ENCODE data around the gene DAG1. TPM values are rescaled to one million over a fixed set of nuclear protein-coding genes. Genes with fewer than 3 reads are reported as not detected.

The DAG1 gene
- total RNA-seq, 2 experiments from 2014 or later, result 10.9 to 14.9 TPM

GRCh38 chr3:49489247-49489646, 19.2 kb downstream of the DAG1 start:
- ChIA-PET POLR2A (interaction anchor here (0.6 kb wide), 1 partner anchor 603 kb away, joined by 5 read pairs; no protein-coding TSS in a partner anchor), CTCF (ENCODE audit: unreplicated experiment) (no interaction called here)

GRCh38 chr3:49492969-49493368, 22.9 kb downstream of the DAG1 start:
- no peaks in the 10 kb centered on the region for H3K9me3 ChIP-seq (ENCODE audit: low read length)
- no peak overlapping the region for H2AFZ ChIP-seq (ENCODE audit: low read length)
- no peaks in the 10 kb centered on the region for H3K9me2 ChIP-seq (ENCODE audit: insufficient read depth, low read length)
- H3K36me3 ChIP-seq (ENCODE audit: insufficient read depth, low read length), result peaks cover 13% of the 10 kb centered on the region; the same call in 1 of the 2 replicates
- H3K4me2 ChIP-seq (ENCODE audit: low read length), result no peak overlapping the region
- ChIA-PET POLR2A (interaction anchor here (0.6 to 0.8 kb wide), 4 partner anchors 46 to 389 kb away, joined by 3 to 6 read pairs (median 6); no protein-coding TSS in a partner anchor), CTCF (ENCODE audit: unreplicated experiment) (no interaction called here)
- no peak overlapping the region for H3K4me3 ChIP-seq (ENCODE audit: low read depth, low read length, poor library complexity, severe bottlenecking)
- no peak overlapping the region for H3K27ac ChIP-seq (ENCODE audit: low read depth, low read length, poor library complexity, severe bottlenecking)
- intact Hi-C loops (cut with micrococcal nuclease; ENCODE audit: unreplicated experiment), result no loop called here
- H3K79me2 ChIP-seq (ENCODE audit: insufficient read depth, low read depth, low read length), result no peaks in the 10 kb centered on the region; the same call in 1 of the 2 replicates
- peaks cover 4% of the 10 kb centered on the region for H3K4me1 ChIP-seq (ENCODE audit: insufficient read depth, low read length, poor library complexity, severe bottlenecking)
- no peak for TF ChIP-seq EZH2phosphoT487 (IDR thresholded peaks at IDR 0.05; ENCODE audit: borderline replicate concordance, low read depth, low read length)
- no peak for TF ChIP-seq CTCF (conservative IDR thresholded peaks at IDR 0.05; ENCODE audit: low read length)
- H4K20me1 ChIP-seq (ENCODE audit: insufficient read depth, low read length), result no peaks in the 10 kb centered on the region
- DNase-seq (ENCODE audit: low spot score), result no peak
- no TSS peak for BruUV-seq (replicated peaks)

More at GRCh38 chr3:49489247-49489646, 19.2 kb downstream of the DAG1 start:
- Histone ChIP-seq H3K4me3 (ENCODE audit: low read depth, low read length, poor library complexity, severe bottlenecking) (no peak overlapping the region), H3K79me2 (ENCODE audit: insufficient read depth, low read depth, low read length) (no peaks in the 10 kb centered on the region; the same call in 1 of the 2 replicates), H2AFZ (ENCODE audit: low read length) (no peak overlapping the region), H3K27ac (ENCODE audit: low read depth, low read length, poor library complexity, severe bottlenecking) (no peak overlapping the region), H3K4me1 (ENCODE audit: insufficient read depth, low read length, poor library complexity, severe bottlenecking) (no peaks in the 10 kb centered on the region), H4K20me1 (ENCODE audit: insufficient read depth, low read length) (no peaks in the 10 kb centered on the region), H3K9me2 (ENCODE audit: insufficient read depth, low read length) (no peaks in the 10 kb centered on the region), H3K4me2 (ENCODE audit: low read length) (no peak overlapping the region), H3K9me3 (ENCODE audit: low read length) (no peaks in the 10 kb centered on the region), H3K36me3 (ENCODE audit: insufficient read depth, low read length) (peaks cover 16% of the 10 kb centered on the region; the same call in 1 of the 2 replicates)
- DNase-seq (ENCODE audit: low spot score), result no peak
- TF ChIP-seq EZH2phosphoT487 (IDR thresholded peaks at IDR 0.05; ENCODE audit: borderline replicate concordance, low read depth, low read length) (no peak), CTCF (conservative IDR thresholded peaks at IDR 0.05; ENCODE audit: low read length) (no peak)
- intact Hi-C loops (cut with micrococcal nuclease; ENCODE audit: unreplicated experiment), result no loop called here
- BruUV-seq (replicated peaks), result no TSS peak

- ChIA-PET POLR2A (no interaction called here), CTCF (ENCODE audit: unreplicated experiment) (no interaction called here)
- no peaks in the 10 kb centered on the region for H3K79me2 ChIP-seq (ENCODE audit: insufficient read depth, low read depth, low read length)
- H3K9me3 ChIP-seq (ENCODE audit: low read length), result no peaks in the 10 kb centered on the region
- H3K27ac ChIP-seq (ENCODE audit: low read depth, low read length, poor library complexity, severe bottlenecking), result no peak overlapping the region
- intact Hi-C loops (cut with micrococcal nuclease; ENCODE audit: unreplicated experiment), result no loop called here
- TF ChIP-seq CTCF (conservative IDR thresholded peaks at IDR 0.05; ENCODE audit: low read length) (no peak), EZH2phosphoT487 (IDR thresholded peaks at IDR 0.05; ENCODE audit: borderline replicate concordance, low read depth, low read length) (no peak)
- no TSS peak for BruUV-seq (replicated peaks)
- no peaks in the 10 kb centered on the region for H4K20me1 ChIP-seq (ENCODE audit: insufficient read depth, low read length)
- DNase-seq (ENCODE audit: low spot score), result no peak
- H3K9me2 ChIP-seq (ENCODE audit: insufficient read depth, low read length), result no peaks in the 10 kb centered on the region
- H3K4me2 ChIP-seq (ENCODE audit: low read length), result no peak overlapping the region
- peaks cover 10% of the 10 kb centered on the region; the same call in 1 of the 2 replicates for H3K36me3 ChIP-seq (ENCODE audit: insufficient read depth, low read length)
- H3K4me3 ChIP-seq (ENCODE audit: low read depth, low read length, poor library complexity, severe bottlenecking), result no peak overlapping the region
- peaks cover 4% of the 10 kb centered on the region for H3K4me1 ChIP-seq (ENCODE audit: insufficient read depth, low read length, poor library complexity, severe bottlenecking)
- no peak overlapping the region for H2AFZ ChIP-seq (ENCODE audit: low read length)
Measured at GRCh38 chr3:49493901-49494300, 23.8 kb downstream of the DAG1 start.

Measured in OCI-LY7 (cell line).